Stimulated activated CD4-positive, alpha-beta T cell treated with anti-CD3 and anti-CD28 coated beads, Interleukin-12 subunit alpha, Interleukin-12 subunit beta, amount 100 ng/mL, for 4 hours (primary cell): Measurements from ENCODE around the gene SLC7A14.

ENCODE experiments used
- DNase-seq: peaks from one replicate; pipeline ENCODE4 v3.0.0-alpha.2; 2020

Gene SLC7A14

DNA sequence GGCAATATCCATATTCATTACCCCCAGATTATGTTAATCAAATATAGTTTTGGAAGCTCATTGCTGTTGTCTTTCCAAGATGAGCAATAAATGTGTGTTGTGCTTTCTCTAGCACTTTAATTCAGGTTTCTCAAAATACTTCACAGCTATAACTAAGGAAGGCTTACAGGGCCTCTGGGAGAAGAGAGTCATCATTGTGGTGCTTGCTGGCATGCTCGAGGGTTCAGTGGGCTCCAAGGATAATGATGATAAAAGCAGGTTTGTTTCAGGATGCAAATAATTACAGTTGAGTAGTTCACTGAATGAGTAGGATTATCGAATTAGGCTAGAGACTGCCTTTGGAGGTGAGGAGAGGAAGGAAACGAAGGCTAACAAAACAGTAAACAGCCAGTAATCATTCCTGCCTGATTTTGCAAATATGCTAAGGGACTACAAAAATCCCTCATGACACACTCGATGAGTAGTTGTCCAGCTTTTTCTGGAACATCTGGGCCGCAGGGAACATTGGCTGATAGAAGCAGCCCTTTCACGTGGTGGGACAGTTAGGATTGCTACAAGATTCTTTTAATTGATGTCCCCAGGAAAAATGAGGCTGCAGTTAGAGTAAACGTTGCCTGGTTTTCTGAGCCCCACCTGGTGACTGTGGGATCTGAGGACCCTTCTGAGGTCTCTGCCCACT is 54.1 kb downstream of the SLC7A14 start:
- no peak for DNase-seq

DNA sequence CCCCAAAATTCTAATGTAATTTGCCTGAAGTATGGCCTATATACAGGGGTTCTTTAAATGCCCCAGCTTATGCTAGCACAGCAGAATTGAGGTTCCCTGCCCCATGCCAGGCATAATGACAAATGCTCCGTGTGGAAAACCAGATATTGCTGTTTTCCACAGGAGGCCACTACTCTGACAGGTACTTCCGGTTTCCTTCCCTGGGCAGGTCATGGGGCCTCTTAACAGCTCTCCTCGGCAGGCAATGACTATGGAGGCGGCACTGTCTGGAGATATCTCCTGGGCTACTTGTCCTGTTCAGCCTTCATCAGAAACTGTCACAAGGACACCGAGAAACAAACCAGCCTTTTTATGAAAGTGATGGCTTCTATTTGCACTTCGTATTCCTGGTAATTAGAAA is 54.8 kb downstream of the SLC7A14 start:
- no peak for DNase-seq

DNA sequence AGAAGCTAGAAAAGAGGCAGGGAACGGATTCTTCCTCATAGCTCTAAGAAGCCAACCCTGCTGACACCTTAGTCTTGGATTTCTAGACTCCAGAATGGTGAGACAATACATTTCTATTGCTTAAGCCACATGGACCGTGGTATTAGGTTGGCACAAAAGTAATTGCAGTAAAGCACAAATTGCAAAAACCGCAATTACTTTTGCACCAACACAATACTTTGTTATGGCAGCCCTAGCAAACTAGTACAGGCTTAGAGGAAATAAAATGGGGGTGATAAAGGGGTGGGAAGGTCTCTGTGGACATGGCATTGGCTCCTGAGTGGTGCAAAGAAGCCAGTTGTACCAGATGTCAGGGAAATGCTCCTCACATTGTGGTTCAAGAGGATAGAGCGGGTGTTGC is 56.0 kb downstream of the SLC7A14 start:
- no peak for DNase-seq

DNA sequence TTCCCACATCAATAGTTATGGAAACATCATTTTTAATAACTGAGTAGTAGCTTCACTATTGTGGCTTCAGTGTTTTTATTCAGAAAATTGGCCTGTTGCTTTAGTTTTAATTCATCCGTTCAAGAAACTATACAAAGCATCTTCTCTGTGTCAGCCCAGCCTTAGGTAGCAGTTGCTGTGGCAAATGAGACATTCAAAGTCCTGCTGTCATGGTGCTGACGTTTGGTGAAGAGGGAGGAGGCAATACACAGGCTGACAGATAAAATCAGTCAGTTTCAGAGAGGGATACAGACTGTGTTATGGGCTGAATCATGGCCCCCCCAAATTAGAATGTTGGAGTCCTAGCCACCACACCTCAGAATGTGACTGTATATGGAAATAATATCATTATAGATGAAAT is 56.5 kb downstream of the SLC7A14 start:
- no peak for DNase-seq

DNA sequence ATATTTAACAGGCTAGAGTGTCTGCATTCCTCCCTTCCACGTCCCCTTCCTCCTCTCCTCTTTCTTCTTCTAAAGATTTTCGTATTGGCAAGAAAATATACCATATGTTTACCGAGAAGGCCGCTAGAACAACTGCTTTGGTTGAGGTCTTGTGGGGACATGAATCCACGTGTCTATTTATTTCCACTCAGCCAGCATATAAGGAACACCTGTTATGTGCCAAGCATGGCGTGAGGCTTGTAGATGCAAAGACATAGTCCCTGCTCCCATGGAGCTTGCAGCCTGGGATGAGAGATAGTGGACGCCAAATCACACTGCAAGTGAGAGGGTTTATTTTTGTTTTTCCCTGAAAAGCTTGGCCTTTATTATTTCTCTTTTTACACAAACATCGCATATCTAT is 57.1 kb downstream of the SLC7A14 start:
- DNase-seq: no peak

DNA sequence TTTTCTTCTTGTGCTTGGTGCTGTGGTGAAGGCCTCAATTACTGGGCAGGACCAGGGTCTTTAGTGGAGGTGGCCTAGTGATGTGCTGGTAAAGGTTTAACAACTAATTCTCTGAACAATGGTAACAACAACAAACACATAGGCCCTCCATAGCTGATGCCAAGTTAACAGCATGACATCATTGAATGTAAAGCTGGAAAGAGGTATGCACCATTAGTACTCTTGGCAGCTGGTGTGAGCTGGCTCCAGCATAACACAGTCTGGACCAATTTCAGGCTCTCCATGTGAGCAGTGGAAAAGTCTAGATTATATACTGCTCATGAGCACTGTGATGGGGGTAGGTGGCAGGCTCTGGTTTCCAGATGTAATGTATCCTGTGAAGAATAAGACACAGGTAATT is 61.8 kb downstream of the SLC7A14 start:
- DNase-seq: no peak

DNA sequence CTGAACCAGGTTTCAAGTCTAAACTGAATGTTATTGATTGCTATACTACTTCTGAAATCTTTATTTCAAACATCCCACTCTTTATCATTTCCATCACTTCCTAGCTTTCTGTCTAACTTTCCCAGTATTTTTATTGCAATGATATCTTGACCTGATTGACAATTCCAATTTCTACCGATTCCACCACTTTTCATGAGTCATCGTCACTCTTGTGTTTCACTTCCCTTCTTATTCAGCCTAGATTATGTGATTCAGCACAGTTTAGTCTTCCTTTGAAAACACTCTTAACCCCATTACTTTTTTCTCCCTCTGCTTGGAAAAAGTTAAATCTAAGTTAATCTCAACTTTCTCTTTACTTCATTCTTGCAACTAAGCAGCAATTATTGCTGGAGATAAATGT is 62.6 kb downstream of the SLC7A14 start:
- no peak for DNase-seq

DNA sequence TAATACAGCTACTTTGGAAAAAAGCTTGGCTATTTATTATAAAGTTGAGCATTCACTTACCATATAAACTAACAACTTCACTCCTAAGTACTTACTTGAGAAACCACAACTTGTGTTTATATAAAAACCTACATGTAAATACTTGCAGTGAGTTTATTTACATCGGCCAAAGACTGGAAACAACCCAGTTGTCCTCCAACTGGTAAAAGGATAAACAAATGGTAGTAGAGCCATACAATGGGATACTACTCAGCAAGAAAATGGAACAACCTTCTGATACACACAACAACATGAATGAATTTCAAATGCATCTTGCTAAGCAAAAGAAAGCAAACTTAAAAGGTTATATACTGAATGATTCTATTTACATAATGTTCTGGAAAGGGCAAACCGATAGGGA is 63.7 kb downstream of the SLC7A14 start:
- DNase-seq: no peak

DNA sequence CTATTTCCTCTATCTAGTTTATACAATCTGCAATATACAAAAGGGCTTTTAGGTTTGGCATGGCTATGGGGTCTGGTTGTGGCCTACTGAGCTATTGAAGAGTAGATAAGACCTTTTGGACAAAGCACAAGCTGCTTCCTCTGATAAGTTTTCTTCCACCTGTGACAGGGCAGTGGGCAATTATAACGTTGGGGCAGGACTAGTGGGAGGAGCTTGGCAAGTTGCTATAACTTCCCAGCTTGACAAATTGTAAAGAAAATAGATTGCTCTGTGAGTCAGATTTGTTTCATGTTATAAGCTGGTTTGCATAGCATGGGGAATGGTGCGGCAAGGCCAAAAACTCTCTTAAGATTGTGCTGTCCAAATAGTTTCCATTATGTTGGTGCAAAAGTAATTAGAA is 64.9 kb downstream of the SLC7A14 start:
- no peak for DNase-seq

DNA sequence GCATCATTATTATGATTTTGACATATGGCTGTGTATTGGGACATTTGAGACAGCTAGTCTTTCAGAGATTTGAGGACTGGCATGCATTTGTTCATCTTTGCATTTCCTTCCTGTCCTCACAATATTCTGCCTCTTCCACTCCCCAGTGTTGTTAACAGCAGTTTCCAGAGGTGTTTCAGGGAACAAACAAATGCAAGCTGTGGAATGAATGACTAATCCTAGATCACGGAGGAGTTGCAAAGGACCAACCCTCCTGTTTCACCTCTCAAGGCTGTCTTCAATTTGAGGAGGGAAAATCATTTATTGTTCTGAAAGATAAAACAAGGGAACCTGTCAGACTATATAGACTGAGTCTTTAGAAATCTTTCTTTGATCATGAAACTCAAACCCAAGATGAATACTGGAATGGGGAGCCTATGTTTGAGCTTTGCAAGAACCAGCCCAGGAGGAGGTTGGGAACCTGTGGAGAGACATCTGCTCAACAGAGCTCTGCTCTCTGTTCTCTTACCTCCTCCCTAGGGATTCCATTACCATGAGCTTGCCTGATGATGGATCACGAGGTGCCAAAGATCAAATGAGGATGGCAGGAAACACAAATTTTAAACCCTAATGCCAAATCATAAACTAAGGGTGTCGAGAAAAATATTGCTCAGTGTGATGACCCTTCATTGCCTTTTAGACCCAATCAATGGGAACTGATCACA is 68.5 kb downstream of the SLC7A14 start:
- no peak for DNase-seq

DNA sequence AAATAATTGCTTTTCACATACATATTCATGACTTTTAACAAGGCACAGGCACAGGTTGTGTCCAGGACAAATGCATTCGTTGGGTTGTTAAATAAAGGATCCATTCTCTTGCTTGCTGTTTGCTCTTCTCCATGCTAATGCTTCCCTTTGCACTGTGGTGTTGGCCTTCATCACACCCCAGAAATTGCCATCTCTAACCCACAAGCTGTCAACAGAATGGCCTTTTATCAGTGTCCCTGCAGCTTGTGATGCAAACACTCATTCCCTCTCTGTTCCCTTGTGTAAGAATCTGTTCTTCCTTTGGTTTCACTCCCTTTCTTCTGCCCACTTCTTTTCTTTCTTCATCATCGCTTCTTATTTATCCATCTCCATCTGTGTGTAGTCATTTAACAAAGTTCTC is 72.2 kb downstream of the SLC7A14 start:
- no peak for DNase-seq

DNA sequence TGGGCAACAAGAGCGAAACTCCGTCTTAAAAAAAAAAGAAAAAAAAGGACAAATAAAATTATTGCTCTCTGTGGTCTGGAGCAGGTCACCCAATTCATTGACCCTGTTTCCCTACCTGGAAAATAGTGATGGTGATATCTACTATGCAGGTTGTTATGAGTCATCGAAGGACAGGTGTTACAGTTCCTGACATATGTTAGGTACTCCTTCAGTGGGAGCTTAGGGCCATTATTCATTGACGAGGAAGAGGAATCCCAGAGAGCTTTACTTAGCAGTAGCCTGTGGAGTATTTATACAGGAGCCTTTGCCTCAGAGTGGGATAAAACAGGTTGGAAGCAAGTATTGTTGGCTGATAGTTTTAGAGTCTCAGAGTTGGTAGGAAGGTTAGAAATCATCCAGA is 74.5 kb downstream of the SLC7A14 start:
- no peak for DNase-seq

DNA sequence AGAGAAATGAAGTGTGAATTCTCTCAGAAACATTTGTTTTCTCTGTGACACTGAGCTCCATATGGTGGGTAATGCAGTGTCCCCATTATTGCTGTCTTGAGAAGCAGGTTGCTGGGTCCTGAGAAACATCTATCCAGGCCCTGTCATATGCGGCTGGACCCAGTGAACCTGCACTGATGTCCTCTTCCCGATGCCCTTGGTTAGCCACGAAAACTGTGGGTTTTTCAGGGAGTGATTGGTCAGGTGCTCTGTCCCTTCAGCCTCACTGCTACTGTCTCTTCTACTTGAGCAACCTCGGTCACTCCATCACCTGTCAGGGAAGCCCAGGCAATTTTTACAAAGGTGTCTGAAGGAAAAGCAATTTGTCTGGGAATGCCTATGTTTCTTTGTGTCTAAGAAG is 77.0 kb downstream of the SLC7A14 start:
- no peak for DNase-seq

DNA sequence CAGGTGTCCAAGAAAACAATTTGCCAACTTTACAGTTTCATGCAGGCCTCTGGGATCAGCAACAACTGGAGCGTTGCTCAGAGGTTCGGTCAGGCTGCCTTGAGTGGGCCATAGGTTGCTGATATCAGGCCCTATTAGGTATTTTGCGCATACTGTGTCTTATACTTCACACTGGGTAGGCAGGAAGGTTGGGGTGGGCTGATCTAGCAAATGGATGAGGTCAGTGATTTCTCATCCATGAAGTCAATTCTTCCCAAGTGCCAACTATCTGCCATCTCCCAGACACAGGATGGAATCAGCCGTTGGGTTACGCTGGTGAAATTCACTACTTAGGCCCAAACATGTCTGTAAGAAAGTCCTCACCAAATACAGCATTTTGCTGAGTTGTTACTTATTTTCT is 77.6 kb downstream of the SLC7A14 start:
- no peak for DNase-seq

DNA sequence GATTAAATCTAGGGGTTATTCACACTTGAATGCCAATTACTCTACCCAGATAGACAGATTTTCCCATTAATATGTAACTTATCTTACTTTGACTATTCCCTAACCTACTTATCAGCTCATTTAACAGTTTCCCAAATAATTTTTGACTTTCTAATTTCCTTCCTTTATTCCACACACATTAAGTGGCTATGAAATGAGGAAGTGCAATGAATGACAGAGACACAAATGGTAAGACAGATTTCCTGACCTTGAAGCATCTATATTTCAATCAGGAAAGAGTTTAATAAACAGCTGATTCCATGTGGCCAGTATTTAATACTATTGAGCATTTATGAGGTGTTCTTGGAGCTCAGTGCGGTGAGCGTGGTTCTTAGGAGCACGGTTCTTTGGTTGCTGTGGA is 78.8 kb downstream of the SLC7A14 start:
- no peak for DNase-seq

DNA sequence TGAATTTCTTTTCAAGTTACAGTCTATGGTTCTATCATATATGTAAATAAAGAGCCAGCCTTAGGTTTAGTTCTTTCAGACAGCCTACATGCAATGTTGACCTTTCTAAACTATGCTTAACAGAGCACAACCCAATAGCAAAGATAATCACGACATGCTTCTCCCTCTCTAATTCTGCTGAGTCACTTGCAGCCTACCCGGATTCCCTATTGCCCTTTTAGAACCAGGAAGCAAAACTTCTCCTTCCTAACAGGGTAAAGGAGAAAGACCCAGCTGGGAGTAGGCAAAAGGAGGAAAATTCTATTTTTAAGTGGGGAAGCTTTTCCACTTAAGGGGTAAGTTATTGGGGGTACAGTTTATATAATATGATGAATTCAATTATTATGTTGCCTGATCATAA is 79.3 kb downstream of the SLC7A14 start:
- no peak for DNase-seq

DNA sequence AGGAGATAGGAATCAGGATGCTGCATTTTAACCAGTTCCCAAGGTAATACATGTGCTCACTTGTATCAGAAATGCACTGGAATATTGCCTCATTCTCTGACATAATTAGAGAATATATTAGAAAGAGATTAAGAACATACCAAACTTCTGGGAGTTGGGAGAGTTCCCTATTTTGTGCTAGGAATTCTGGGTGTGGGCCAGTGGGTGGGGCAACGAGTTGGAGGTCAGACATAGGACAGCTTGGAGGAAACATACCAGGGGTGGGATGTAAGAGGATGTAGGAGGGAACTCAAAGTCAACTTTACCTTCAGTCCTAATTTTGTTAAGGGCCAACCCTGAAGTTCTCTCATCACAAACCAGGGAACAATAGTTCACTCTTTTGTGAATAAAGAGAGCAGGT is 83.6 kb downstream of the SLC7A14 start:
- no peak for DNase-seq

DNA sequence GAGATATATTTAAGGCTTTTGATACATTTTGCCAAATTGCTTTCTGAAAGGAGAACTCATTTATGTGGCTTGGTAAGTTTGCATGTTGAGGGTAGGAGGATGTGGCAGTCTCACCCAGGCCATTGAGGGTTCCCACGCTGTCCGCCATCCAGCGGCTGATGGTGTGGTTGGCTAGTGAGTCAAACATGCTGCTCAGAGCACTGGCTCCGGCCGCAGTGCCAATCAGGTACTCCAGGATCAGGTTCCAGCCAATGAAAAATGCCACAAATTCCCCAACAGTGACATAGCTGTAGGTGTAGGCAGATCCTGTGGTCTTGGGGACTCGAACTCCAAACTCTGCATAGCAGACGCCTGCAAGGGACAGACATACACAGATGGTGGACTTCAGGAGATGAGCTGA is 84.9 kb downstream of the SLC7A14 start:
- DNase-seq: no peak

DNA sequence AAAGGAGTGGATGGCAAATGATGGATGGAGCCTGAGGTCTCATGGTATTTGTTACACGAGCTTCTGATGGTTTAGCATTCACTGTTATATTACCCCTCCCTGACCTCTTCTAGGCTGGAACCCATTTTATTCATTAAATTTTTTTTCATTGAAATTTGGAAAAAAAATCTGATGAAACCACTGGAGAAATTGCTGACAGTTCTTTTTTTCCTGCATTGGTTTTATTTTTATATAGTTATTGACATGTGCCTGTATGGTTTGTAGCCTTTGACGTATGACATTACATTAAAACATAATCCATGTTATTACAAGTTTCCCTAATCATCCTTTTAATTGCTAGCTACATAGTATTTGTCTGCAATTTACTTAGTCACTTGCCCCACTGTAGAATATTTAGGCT is 85.4 kb downstream of the SLC7A14 start:
- DNase-seq: no peak

DNA sequence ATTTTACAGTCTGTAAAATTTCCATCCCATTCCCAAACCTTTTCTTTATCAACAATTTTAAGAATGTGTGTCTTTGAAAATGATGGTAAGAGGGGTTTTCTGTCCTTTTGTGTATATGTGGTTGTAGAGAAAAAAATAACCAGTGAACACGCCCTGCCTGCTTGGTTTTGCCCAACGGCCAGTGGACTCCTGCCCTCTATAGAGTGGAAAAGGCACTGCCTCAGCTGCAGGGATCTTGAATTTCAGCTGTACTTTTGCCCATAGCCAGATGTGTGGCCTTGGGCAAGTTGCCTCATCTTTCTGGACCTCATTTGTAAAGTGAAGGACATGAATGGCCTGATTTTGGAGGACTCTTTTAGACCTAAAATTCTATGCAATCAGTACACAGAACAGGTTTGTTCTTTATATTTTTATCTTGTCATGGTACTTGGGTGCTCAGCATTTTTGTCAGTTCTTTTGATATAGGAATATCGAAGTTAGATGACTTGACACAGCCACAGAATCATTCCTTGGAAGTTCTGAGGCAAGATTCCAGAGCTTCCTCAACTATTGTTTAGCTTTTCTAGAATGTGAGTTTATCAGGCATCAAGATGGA is 86.2 kb downstream of the SLC7A14 start:
- DNase-seq: no peak

DNA sequence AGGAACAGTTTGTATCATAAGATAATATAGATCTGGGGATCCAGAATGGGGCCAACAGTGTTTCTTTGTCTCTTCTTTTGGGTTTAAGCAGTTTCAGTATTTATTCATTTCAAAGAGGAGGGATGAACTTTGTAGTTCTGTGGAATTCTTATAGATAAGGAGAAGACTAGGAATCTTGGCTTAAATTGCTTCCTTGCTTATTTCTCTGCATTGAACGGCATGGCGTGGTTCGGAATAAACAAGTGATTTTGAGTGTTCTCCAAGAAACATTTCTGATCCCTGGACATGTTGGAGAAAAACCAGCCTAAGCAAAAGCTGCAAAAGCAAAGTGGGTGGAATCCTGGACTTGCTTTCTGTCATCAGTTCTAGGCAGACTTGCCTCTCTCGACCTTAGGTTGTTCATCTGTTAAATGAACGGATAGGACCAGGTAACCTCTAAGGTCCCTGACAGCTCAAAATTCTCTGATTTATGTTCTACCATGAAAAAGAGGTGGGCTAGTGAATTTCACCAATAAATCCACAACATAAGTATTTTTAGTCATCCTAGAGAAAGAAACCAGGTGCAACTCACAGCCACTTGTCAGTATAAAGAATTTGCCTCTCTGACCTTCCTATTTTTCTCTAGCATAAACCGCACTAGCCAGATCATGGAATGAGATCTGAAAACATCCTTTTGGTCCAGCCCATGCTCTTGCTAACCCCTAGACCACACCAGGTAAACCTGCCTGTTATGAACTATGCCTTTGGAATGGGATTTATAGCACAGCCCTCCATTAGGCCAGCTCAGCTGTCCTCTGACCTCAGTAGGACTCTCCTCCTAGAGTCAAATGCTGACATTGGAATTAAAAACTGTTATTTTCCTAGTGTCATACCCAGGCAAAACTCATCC is 88.4 kb downstream of the SLC7A14 start:
- DNase-seq: no peak

DNA sequence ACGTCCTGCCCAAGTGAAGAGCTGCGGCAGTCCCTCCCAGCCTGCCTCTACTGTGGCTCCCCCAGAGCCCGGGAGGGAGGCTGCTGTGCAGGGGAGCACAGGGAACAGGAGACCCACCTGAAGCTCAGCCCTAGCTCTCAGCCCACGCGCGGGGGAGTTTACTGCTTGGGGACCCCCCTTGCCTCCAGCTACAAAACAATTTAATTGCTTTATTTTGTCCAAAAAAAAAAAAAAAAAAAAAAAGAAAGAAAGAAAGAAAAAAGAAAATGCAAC is 89.1 kb downstream of the SLC7A14 start:
- DNase-seq: no peak

DNA sequence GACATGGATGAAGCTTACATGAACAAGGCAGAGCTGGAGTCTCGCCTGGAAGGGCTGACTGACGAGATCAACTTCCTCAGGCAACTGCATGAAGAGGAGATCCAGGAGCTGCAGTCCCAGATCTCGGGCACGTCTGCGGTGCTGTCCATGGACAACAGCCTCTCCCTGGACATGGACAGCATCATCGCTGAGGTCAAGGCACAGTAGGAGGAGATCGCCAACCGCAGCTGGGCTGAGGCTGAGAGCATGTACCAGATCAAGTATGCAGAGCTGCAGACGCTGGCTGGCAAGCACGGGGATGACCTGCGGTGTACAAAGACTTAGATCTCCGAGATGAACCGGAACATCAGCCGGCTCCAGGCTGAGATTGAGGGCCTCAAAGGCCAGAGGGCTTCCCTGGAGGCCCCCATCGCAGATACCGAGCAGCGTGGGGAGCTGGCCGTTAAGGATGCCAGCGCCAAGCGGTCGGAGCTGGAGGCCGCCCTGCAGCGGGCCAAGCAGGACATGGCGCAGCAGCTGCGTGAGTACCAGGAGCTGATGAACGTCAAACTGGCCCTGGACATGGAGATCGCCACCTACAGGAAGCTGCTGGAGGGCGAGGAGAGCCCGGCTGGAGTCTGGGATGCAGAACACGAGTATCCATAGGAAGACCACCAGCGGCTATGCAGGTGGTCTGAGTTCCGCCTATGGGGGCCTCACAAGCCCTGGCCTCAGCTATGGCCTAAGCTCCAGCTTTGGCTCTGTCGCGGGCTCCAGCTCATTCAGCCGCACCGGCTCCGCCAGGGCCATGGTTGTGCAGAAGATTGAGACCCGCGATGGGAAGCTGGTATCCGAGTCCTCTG is 89.6 kb downstream of the SLC7A14 start:
- DNase-seq: no peak
